ENCODE data around the gene AFAP1L1. TPM values are rescaled to one million over a fixed set of nuclear protein-coding genes. Genes with fewer than 3 reads are reported as not detected.

Gene AFAP1L1
- total RNA-seq, 1 donor from 2014 or later, result 54.8 TPM

DNA sequence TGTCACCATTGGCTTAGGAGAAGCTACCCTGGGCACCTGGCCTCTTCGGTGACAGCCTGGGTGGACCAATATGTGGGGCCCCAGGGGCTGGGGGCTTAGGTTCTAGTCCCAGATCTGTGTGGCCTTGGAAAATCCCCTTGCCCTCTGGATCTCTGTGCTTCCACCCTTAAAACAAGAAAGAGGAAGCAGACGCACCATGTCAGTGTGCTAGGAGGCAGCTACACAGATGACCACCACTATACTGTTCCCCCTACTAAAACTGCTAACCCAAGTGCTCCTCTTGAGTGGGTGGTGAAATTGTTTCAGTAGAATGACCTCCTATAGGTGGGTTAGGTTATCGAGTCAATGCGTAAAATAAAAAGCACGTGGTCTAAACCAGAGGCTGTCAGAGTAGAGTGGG is 31.0 kb downstream of the AFAP1L1 start:
- no peak for DNase-seq (ENCODE audit: low spot score)
- intact Hi-C loops (cut with DNase I), result no loop called here
- ATAC-seq, result no peak

DNA sequence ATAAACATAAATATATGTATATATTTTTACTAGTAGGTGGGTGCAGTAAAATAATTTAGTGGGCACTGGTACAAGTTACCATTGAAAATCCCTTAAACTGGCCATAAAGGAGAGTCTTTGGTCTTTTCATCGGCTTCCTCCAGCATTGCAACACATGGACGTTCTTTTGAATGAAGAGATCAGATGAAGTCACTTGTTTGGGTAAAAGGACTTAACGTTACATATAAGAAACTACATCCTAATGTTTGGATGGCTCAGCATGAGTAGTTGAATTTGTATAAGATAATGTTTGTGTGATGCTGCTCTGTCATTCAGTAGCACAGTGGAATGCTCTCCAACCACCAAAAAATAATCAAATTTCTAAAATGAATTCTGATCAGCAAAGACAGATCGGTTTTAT is 31.6 kb downstream of the AFAP1L1 start:
- no peak for ATAC-seq
- no peak for DNase-seq (ENCODE audit: low spot score)
- intact Hi-C loops (cut with DNase I), result no loop called here

DNA sequence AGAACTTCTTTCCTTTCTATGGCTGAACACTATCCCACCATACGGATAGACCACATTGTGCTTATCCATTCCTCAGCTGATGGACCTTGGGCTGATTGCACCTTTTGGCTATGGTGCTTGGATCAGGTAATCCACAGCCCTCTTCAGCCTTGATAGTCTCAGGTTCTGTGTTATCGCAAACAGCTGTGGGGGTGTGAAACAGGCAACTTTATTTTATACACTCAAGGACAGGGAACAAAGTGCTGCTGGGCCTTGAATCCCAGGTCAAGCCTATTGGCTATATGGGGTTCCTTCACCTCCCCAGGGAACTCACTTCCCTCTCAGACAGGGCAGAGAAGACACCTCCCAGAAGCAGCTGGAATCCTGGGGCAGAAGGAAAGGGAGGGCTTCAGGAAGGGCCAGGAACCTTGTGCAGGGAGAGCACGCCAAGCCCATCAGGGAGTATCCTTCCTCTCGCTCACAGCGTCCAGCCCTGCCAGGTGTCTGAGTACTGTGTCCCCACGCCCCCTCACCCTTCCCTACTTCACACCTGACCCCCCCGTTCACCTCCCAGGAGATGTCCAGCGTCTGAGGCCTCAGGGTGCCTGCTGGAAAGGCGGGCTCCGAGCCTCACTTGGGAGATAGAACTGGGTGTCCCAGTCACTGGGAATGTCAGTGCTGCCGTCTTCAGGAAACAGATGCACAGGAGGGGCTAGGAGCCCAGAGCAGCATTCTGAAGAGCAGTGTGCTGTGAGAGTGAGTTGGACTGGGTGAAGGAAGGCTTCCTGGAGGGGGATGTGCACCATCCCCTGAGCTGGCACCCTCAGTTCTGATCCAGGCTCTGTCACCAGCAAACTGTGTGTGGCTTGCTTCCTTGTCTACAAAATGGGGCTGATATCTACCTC is 32.8 kb downstream of the AFAP1L1 start:
- ATAC-seq (no peak), DNase-seq (ENCODE audit: low spot score) (no peak)
- intact Hi-C loops (cut with DNase I), result no loop called here

DNA sequence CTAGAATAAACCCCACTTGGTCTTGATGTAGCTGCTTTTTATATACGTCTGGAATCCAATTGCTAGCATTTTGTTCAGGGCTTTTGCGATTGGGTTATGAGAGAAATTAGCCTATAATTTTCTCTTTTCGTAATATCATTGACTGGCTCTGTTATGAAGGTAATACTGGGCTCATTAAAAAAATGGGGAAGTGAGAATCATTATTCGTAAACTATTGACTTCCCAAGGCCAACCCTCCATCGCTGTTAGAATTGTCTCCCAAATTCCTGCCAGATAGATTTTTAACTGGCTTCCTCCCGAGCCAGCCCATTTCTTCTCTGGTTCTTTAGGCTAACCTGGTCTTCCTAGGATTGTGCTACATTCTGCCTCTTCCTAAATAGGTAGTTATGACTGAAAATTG is 37.7 kb downstream of the AFAP1L1 start:
- no peak for ATAC-seq
- no peak for DNase-seq (ENCODE audit: low spot score)
- intact Hi-C loops (cut with DNase I), result no loop called here

DNA sequence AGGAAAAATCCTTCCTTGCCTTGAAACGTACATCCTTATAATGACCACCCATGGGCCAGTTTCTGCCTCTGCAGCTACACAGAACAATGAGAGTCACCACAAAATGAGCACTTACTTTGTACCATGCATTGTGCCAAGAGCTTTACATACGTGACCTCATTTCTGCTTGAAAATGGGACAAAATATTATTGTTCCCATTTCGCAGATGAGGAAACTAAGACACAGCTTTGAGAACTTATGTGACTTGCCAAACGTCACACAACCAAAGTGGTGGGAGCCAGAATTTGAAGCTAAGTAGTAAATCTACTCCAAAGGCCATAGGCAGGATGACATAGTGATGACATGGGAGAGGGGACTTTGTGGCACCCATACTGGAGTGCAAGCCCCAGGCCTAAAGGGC is 38.8 kb downstream of the AFAP1L1 start:
- ATAC-seq (no peak), DNase-seq (ENCODE audit: low spot score) (no peak)
- intact Hi-C loops (cut with DNase I), result no loop called here

DNA sequence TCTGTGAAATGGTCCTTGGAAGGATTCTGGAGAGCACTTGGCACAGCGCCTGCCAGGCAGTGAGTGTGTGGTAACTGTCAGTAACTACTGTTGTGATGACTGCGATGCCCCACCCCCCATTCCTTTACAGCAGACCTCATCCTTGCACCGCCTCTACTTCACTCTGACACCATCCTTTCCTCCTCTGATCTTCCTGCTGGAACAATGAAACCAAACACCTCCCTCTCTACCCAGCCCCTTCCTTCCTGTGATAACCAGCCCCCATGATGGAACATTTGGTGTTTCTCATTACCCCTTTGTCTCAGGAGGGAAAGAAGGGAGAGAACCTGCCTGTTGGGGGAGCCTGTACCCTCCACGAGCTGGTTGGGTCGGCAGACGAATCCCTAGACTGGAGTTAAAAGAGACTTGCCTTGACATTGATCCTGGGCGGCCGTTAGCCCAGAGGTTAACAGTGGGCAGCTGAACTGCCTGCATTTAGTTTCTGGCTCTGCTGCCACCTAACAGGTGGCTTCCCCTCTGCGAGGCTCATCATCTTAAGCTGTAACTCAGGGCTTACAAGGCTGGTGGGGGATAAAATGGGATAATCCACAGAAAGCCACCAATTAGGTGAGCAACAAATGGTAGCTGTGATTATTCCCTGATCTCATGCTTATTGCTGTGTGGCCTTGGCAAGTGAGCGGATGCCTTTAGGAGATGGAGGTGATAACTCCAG is 39.4 kb downstream of the AFAP1L1 start:
- intact Hi-C loops (cut with DNase I), result no loop called here
- DNase-seq (ENCODE audit: low spot score) (no peak), ATAC-seq (peak; percentile 34)

DNA sequence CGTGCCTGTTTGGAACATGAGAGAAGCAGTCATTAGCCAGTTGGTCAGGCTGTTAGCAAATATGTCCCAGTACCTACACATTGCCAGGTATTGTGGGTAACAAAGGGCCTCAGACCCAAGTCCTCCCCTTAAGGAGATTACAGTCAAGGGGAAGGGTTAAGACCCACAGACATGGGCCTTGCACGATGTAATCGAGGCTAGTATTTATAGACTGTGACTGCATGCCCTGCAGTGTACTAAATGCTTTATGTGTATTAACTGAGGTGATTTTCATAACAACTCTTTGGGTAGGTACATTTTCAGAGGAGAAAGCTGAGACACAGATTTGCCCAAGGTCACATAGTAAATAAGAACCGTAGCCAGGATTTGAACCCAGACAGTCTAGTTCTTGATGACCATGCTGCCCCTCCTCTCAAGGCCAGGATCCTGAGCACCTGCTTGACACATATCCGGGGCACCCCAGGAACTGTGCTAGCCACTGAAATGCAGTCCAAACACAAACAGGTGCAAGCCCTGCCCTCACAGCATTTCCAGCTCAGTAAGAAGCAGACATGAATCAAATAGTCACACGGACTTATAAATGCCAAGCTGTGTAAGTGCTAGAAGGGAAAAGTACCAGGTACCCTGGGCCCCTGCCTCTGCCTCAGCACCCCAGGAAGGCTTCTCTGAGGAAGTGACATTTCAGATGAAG is 41.6 kb downstream of the AFAP1L1 start:
- DNase-seq (ENCODE audit: low spot score), result no peak
- no peak for ATAC-seq
- intact Hi-C loops (cut with DNase I), result no loop called here

DNA sequence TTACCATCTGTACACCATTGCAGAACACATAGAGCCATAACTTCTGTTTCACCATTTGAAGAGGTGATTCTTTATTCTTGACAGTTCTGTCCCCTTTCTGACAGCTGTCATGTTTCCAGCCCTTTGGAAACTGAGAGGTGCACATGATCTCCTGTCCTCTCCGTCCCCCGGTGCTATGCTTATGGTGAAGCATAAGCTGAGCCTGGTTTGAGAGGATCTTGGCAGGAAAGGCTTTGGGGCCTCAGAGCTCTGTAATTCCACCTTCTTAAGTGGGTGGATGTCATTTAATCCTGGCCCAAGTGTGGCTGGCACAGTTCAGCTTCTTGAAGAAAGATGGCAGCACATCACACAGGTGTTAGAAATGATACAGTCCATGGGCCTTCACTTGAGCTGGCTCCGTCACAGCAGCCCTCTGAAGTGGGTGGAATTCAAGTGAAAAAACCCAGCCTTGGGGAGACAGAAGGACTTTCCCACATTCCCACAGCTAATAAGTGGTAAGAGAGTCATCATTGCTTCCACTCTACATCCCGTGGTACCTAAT is 43.0 kb downstream of the AFAP1L1 start:
- intact Hi-C loops (cut with DNase I), result loop anchor here (5.0 kb wide), 1 partner anchor 248 kb away; no protein-coding TSS in a partner anchor
- DNase-seq (ENCODE audit: low spot score), result no peak
- no peak for ATAC-seq

DNA sequence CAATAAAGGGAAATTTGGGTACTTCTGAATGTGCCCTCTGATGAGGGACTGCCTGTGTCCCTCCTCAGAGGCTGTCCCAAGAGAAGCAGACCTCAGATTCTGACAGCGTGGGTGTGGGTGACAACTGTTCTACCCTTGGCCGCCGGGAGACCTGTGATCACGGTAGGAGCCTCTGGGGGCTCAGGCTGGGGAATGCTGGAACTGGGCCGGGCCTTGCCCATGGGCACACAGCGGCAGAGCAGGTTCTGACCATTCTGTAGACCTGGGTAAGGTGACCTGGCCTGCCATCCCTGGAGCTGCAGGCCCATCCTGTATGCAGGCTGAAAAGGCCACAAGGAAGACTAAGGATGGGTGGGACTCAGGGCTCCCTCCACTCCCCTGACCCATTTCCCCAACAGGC is 44.1 kb downstream of the AFAP1L1 start:
- intact Hi-C loops (cut with DNase I), result loop anchor here (5.0 kb wide), 1 partner anchor 247 kb away; no protein-coding TSS in a partner anchor
- ATAC-seq (no peak), DNase-seq (ENCODE audit: low spot score) (no peak)

DNA sequence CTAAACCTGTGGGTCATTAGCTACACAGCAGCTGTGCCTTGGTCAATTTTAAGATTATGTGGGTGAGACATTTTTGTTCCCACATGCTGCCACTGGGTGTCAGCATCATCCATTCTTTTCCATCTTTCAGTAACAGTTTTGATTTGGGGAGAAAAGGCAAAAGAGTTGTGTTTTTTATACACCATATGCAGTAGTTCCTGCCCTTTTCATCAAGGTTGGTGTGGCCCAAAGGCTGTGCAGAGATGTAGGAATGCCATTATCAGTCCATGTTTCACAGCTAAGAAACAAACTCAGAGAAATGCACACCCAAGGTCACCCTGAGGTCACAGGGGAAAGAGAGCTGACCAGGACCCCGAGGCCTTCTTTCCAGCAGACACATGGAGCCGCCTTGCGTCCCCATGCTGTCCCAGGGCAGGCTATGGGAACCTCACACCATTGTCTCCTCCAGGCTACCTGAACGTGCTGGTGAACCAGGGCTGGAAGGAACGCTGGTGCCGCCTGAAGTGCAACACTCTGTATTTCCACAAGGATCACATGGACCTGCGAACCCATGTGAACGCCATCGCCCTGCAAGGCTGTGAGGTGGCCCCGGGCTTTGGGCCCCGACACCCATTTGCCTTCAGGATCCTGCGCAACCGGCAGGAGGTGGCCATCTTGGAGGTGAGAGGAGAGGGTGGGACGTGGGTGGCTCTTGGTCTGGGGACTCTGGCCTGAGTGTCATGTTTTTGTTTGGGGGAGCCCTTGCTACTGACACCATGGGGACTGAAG is 45.8 kb downstream of the AFAP1L1 start:
- no peak for ATAC-seq

DNA sequence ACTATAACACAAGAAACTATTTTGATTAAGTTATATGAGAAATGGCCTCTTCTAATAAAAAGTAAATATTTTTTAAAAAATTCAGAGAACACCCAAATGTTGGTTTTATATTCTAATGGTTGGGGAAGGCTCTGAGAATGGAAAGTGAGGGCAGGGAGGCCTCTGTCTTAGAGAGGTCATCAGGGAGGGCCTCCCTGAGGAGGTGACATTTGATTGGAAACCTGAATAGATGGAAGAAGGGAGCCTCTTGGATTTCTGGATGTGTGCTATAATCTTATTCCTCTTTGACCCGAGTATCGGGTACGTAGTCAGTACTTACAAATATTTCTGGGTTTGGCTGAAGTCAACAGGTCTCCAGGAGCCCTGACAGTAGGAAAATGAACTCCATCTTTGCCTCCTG is 47.5 kb downstream of the AFAP1L1 start:
- intact Hi-C loops (cut with DNase I), result loop anchor here (5.0 kb wide), 1 partner anchor 243 kb away; no protein-coding TSS in a partner anchor
- ATAC-seq (no peak), DNase-seq (ENCODE audit: low spot score) (no peak)

More for the DNA sequence above, 45.8 kb downstream of the AFAP1L1 start:
- intact Hi-C loops (cut with DNase I), result loop anchor here (5.0 kb wide), 1 partner anchor 245 kb away; no protein-coding TSS in a partner anchor
- no peak for DNase-seq (ENCODE audit: low spot score)

DNA sequence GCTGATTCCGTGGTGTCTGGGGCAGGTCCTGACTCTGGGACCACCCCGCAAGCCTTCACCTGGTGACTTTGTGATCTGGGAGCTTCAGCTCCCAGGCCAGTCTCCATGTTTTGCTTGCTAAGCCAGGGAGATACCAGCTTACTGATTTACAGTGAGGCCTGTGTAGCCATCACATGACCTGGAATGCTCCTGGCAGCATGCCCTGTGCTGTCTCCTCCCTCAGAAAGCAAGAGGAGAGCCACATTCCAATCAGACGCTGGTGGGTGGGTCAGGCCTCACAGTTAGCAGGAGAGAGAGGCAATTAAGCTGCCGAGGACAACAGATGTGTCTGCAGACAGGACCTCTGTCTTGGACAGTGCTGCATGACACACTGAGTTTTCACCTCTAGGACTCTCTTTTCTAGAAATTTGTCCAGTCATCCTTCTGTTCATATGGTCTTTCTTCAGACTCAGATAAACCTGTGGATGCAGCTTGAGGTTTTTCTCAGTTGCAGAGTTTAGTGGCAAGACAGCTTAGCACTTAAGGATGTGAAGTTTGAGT is 49.2 kb downstream of the AFAP1L1 start:
- ATAC-seq (peak; percentile 91), DNase-seq (ENCODE audit: low spot score) (peak; percentile 90)
- intact Hi-C loops (cut with DNase I), result no loop called here

DNA sequence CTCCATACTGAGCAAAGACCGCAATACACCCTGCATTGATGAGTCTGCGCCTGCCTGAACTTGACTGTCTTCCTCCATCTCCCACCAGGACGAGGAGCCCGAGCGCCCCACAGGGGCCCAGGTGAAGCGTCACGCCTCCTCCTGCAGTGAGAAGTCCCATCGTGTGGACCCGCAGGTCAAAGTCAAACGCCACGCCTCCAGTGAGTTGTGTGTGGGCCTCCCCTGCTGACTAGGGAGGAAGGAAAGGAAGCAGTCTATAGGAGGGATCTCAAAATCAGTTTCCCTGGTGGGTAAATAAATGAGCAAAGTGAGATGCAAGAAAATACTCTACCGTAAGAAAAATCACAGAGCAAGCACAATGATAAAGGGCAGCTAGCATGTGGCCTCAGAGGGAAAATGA is 50.9 kb downstream of the AFAP1L1 start:
- no peak for DNase-seq (ENCODE audit: low spot score)
- no peak for ATAC-seq
- intact Hi-C loops (cut with DNase I), result no loop called here

DNA sequence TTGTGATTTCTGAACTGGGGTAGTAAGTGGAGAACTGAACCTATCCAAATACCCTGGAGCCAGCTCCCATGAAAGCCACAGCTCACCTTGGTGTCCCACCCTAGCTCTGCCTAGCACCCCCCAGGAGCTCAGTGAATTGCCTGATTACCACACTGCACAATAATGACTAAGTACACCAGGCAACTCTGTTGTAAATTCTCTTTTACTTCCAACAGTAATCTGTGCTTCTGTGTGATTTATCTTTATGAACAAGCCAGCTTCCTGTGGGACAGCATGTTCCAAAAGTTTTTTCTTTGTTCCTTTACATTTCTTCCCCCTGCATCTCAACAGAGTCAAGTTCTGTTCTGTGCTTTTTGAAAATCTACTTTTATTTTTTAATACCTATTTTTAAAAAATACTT is 51.6 kb downstream of the AFAP1L1 start:
- intact Hi-C loops (cut with DNase I), result no loop called here
- ATAC-seq (peak; percentile 40), DNase-seq (ENCODE audit: low spot score) (no peak)

DNA sequence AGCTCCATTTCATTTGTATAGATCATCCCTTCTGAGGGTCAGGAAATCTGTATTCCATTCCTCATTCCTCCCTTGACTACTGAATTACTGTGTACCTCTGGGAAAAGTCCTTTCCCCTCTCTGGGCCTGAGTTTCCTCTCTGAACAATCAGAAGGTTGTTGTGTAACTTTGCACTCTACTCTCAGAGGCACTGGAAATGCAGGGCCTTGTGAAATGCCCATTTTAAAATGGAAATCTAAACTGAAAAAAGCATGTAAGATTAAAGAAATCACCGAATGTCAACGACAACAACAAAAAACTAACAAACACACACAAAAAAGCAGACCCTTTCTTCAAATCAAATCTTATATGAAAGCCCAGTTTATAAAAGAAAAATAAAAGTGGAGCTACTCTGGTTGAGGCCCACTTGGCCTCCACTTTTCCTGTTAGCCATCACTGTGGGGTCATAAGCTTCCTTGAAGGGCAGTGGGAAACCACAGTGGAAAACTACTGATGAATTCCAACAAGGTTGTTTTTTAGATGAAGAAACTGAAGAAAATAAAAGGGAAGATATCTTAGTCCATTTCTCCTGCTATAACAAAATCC is 52.1 kb downstream of the AFAP1L1 start:
- no peak for DNase-seq (ENCODE audit: low spot score)
- intact Hi-C loops (cut with DNase I), result no loop called here
- peak; percentile 56 for ATAC-seq

DNA sequence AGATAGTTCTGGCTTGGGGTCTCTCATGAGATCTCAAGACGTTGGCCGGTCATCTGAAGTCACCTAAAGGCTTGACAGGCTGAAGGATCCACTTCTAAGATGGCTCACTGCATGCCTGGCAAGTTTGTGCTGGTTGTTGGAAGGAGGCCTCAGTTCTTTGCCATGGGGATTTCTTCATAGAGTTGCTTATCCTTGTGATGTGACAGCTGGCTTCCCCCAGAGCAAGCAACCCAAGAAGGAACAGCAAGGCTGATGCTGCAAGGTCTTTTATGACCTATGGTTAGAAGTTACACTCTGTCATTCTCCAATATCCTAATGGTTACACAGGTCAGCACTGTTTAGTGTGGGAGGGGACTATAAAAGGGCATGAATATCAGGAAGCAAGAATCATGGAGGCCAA is 53.0 kb downstream of the AFAP1L1 start:
- intact Hi-C loops (cut with DNase I), result no loop called here
- no peak for ATAC-seq
- DNase-seq (ENCODE audit: low spot score), result no peak

DNA sequence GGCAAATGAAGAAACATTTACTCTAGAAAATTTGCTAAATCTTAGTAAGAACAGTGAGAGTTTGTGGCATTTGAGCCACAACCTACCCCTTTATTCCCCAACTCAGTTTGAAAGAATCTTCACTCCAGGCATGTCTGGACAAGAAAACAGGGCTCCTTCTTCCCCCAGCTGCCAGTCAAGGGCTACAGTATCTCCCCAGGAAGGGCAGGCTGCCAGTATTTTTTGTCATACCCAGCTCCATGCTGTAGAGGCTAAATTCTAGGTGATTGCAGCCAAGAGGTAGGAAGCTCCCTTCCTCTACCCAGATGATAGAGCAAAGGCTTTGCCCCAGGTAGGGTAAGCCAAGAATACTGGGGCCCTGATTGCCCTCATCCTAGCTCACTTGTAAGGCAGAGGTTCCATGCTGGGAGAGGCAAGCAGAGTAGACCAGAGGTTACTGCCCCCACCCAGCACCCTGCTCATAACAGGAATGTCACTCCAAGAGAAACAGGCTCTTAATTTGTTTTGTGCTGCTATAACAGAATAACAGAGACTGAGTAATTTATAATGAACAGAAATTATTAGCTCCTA is 53.6 kb downstream of the AFAP1L1 start:
- no peak for DNase-seq (ENCODE audit: low spot score)
- intact Hi-C loops (cut with DNase I), result no loop called here
- no peak for ATAC-seq

DNA sequence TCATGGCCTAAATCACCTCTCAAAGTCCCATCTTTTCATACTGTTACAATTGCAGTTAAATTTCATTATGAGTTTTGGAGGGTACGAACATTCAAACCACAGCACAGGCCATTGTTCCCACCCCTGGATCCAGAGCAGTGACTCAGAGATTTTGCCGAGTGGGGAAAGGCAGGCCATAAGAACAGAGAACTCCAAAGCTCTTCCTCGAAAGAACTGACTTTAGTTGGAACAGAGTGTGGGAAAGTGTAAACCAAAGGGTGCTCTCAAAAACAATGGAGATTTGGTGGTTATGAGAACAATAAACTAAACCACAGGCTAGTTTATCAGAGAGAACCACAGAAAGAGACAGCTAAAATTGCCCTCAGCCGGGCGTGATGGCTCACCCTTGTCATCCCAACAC is 54.2 kb downstream of the AFAP1L1 start:
- intact Hi-C loops (cut with DNase I), result no loop called here
- ATAC-seq, result no peak
- DNase-seq (ENCODE audit: low spot score), result no peak

All from sciatic nerve (tissue), 2 donors.